Measurements from ENCODE around the gene ZNF75A.

The ZNF75A gene

GRCh38 chr16:3289998-3290673 lies 15.2 kb upstream of the ZNF75A start:
- DNase-seq (ENCODE audit: low read depth in 2 of 2) = no peak

DNA sequence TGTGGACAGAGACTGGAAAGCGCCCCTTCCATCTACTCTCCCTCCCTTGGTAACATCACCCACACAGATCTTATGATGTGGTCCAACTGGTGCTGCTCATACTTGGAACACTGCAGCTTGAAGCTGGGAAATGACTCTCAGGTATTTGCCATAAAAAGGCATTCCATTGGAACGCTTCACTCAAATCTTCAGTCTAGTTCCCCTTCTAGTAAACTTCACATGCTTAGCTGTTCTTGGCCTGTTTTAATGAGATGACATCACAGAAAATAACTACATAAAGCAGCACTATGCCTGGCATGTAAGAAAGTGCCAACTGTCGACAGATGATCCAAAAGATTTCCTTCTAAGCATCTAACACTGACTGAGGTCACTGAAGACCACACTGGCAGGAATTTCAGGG lies 12.7 kb upstream of the ZNF75A start:
- no peak for DNase-seq (ENCODE audit: low read depth in 2 of 2)

DNA sequence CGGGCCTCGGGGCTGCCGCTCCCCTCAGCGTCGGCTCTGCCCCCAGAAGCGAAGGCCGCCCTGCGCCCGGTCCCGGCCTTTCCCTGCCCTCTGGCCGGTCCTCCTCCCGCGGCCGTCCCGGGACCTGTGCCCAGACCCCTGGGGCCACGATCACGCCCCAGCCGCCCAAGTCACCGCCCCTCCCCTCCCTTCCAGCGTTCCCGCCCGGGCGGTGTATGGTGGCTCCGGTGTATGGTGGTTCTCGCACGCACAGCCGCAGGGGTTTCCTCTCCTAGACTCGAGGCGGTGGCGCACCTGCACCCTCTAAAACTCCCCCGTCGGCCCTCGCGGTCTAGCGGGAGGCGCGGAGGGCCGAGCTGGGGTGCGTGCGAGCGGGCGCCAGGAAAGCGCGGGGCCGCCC lies 10.1 kb upstream of the ZNF75A start:
- DNase-seq (ENCODE audit: low read depth in 2 of 2) = no peak

DNA sequence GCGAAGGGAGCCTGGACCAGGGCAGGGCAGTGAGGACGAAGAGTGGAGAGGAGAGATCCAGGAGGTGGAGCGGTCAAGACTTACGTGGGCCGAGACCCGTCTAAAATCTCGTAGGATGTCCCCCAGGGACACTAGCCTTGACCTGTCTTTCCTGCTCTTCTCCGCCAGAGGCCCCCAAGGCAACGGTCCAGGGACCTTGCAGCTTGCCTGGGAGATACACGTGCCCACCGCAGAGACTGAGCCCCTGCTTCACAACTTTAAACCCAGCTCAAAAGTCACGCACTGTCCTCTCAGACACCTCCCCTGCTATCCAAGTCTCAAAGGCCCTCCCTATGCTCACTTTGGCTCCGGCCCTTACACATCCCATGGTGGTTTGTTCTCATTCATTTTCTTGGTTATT lies 9.5 kb upstream of the ZNF75A start:
- DNase-seq (ENCODE audit: low read depth in 2 of 2) = no peak

DNA sequence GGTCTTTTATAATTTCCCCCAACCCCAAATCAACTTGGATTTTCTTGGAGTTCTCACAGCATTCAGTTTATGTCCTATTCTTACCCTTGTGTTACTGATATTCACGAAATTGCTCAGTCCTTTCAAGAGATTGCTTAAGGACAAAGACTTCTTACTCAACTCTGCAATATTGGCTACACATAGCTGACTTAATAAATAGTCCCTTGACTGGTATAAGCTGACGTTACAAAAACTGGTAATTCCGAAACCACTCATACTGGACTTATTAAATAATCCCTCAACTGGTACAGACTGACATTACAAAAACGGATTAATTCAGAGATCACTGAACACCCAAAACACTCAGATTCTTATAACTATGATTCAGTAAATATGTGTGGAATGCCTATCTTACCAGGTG lies 927 bp upstream of the ZNF75A start:
- no peak for DNase-seq (ENCODE audit: low read depth in 2 of 2)

DNA sequence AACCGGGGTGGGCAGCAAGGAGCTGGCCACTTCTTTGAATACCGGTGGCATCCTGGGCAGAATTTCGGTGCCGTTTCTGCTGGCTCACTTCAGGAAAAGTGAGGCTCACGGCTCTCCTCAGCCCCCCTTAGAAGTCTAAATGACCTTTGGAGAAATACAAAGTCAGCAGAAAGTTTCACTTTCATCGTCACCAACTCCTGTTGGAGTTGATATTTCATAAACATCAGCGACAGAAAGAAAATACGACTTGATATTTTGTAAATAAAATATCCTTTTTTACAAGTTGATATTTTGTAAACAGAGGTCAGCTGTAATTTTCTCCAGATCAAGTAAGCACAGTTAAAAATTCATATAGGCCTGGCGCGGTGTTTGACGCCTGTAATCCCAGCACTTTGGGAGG lies 781 bp downstream of the ZNF75A start:
- DNase-seq (ENCODE audit: low read depth in 2 of 2) = no peak

- DNase-seq (ENCODE audit: low read depth in 2 of 2) = no peak
Measured at GRCh38 chr16:3311496-3311895, 6.2 kb downstream of the ZNF75A start.

DNA sequence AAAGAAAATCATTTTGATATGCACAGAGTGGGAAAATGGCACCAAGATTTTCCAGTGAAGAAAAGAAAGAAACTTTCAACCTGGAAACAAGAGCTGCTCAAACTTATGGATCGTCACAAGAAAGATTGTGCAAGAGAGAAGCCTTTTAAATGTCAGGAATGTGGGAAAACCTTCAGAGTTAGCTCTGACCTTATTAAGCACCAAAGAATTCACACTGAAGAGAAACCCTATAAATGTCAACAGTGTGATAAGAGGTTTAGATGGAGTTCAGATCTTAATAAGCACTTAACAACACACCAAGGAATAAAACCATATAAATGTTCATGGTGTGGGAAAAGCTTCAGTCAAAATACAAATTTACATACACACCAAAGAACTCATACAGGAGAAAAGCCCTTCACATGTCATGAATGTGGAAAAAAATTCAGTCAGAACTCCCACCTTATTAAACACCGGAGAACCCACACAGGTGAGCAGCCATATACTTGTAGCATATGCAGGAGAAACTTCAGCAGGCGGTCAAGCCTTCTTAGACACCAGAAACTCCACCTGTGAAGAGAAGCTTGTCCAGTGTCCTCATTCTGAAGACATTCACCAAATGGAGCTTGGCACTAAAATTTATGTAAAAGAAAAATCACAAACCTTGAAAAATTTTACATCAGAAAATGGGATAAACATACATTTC lies 12.2 kb downstream of the ZNF75A start:
- DNase-seq (ENCODE audit: low read depth in 2 of 2) = no peak

GRCh38 chr16:3321816-3322215 lies 16.5 kb downstream of the ZNF75A start:
- no peak for DNase-seq (ENCODE audit: low read depth in 2 of 2)

GRCh38 chr16:3327514-3327913 lies 22.2 kb downstream of the ZNF75A start:
- no peak for DNase-seq (ENCODE audit: low read depth in 2 of 2)

DNA sequence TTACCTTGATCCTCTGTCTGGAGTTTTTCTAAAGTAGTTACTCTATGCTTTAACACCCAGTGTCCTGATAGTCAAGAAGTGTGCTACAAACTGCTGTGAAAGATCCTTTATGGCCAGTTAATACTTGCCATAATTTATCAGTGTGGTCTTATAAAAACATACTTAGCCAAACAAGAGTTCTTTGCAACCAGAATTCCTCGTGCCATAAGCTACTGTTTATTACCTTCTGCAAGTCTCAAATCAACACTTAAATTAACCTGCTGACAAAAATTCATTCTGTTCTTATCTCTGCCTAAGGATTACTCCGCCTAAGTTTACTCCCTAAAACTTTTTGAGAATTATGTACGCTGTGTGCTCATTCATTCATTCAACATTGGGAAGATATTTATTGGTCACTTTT lies 22.8 kb downstream of the ZNF75A start:
- no peak for DNase-seq (ENCODE audit: low read depth in 2 of 2)

GRCh38 chr16:3328643-3329042 lies 23.3 kb downstream of the ZNF75A start:
- DNase-seq (ENCODE audit: low read depth in 2 of 2) = no peak

- DNase-seq (ENCODE audit: low read depth in 2 of 2) = no peak
Measured at GRCh38 chr16:3346041-3346440, 40.7 kb downstream of the ZNF75A start.

GRCh38 chr16:3347586-3347985 lies 42.3 kb downstream of the ZNF75A start:
- no peak for DNase-seq (ENCODE audit: low read depth in 2 of 2)

DNA sequence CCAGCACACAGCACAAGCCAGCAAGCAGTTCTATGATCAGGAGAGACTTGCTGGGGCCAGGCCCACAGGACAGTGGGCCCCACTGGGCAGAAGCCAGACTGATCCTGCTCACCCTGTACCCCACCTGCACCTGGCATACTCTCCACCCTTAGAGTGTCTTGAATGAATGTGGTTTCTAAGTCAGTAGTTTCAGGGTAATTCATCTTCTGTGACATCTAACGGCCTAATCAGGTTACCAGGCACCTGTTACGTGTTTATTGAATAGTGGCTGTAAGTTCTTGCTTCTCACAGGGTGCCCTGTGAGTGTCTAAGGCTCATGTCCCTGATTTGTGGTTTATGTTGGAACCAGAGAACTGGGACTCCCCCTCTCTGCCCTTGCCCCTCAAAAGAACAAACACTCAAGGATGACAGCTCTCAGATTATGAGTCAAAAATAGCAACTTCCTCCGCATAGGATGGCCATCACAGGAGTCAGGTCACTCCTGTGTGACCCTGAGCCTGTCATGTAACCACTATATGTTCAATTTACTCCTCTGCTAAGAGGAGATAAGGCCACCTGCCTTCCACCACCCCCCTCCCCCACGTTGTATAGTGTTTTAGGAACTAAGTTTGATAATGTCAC lies 43.4 kb downstream of the ZNF75A start:
- no peak for DNase-seq (ENCODE audit: low read depth in 2 of 2)

- DNase-seq (ENCODE audit: low read depth in 2 of 2) = no peak
Measured at GRCh38 chr16:3349175-3349574, 43.9 kb downstream of the ZNF75A start.

- DNase-seq (ENCODE audit: low read depth in 2 of 2) = no peak
Measured at GRCh38 chr16:3355589-3355988, 50.3 kb downstream of the ZNF75A start, which contains the start of gene OR2C1. Gene OR2C1, plus strand, starts transcription at chr16:3355889. Its CDS starts 52 bp downstream, at chr16:3355941.

- DNase-seq (ENCODE audit: low read depth in 2 of 2) = no peak
Measured at GRCh38 chr16:3356118-3356517, 50.8 kb downstream of the ZNF75A start.

DNA sequence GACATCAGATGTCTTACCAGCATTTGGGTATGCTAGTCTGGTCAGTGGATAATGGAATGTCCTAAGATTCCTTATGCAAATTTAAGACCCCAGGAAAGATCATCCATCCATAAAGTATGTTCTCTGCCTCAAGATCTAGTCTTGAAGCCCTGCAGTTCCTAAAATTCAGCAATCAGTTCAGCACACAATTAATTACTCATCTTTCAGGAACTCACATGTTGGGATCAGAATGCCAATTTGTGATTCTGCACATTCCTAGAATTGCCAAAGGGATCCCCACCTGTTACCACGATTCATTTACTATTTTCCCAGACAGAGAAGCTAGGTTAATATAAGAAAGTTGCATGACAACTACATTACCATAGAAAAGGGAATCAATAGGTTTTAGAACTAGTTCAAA lies 53.6 kb downstream of the ZNF75A start:
- DNase-seq (ENCODE audit: low read depth in 2 of 2) = no peak

- no peak for DNase-seq (ENCODE audit: low read depth in 2 of 2)
Measured at GRCh38 chr16:3362931-3363330, 57.6 kb downstream of the ZNF75A start.

GRCh38 chr16:3363793-3364192 lies 58.5 kb downstream of the ZNF75A start:
- DNase-seq (ENCODE audit: low read depth in 2 of 2) = no peak

DNA sequence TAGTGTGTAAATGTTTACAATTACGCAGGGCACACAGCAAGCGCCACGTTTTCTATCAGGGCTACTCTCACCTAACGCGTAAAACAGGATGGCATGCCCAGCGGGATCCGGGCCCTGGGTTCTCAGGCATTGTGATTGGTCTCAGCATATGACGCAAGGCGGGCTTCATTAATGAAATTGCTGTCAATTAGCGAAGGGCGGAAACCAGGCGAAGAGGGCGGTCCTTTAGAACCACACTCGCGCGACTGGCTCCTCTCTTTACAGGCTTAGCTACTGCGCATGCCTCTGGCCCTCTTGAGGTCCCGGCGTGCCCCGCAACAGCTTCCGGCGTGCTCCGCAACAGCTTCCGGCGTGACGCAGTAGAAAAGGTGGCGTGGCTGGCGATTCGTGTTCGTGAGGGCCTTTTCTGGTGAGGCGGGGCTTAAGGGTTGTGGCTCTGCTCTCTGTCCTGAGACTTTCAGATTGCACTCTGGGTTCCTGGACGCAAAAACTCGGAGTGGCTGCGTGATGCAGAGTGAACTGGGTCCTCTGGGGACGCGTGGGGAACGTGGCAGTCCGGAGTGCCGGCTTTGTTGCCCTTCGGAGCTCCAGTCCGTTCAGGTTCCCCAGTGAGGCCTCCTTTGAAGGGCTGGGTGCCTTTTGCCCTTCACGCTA lies 59.6 kb downstream of the ZNF75A start:
- peak; percentile 76 to 85 for DNase-seq (ENCODE audit: low read depth in 2 of 2)

All from stimulated activated CD4-positive, alpha-beta T cell treated with anti-CD3 and anti-CD28 coated beads, Interleukin-4, amount 100 ng/mL, for 48 hours (primary cell).